Measurements from ENCODE around the gene ZNF445. TPM values are rescaled to one million over a fixed set of nuclear protein-coding genes. Genes with fewer than 3 reads are reported as not detected.

Gene ZNF445
- total RNA-seq, 2 donors from 2014 or later = 11.5 to 14.6 TPM

- TF ChIP-seq CTCF (IDR thresholded peaks at IDR 0.05) = no peak
- Histone ChIP-seq H3K9me3 (no peaks in the 10 kb centered on the region), H3K4me3 (no peak overlapping the region), H3K36me3 (peaks cover 13% of the 10 kb centered on the region), H3K4me1 (no peaks in the 10 kb centered on the region), H3K27ac (no peak overlapping the region), H3K9ac (ENCODE audit: low read depth in 2 of 2, low read length in 2 of 2) (no peak overlapping the region), H3K27me3 (no peaks in the 10 kb centered on the region)
- intact Hi-C loops (cut with DNase I) = no loop called here
- DNase-seq = no peak
Observed at GRCh38 chr3:44499149-44499898, 21.9 kb upstream of the ZNF445 start.

DNA sequence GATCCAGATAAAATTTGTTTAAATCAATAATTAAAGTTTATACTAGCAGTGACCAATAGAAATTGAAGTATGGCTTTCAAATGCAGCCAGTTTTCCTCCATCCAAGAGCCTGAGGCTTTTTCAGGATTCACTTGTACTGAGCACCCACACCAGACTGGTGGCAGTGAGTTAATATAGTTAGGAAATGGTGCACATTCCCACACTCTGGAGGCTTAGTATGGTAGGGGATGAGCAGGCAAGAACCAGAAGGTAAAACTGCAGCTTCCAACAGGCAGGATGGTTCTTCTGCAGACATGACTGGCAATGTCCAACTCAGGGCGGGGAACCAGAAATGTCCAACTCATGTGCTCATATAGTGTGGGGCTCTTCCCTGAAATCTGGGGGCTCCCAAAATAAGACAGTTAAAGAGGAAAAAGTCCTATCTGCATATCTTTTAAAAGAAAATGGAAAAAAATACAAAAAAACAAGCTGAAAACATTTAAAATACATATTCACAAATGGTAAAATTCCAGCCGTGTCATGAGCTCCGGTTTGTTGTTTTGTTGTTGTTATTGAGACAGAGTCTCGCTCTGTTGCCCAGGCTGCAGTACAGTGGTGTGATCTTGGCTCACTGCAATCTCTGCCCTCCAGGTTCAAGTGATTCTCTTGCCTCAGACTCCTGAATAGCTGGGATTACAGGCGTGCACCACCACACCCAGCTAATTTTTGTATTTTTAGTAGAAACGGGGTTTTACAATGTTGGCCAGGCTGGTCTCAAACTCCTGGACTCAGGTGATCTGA lies 18.4 kb upstream of the ZNF445 start:
- Histone ChIP-seq H3K9ac (ENCODE audit: low read depth in 2 of 2, low read length in 2 of 2) (no peak overlapping the region), H3K27me3 (no peaks in the 10 kb centered on the region), H3K36me3 (peaks cover 3% of the 10 kb centered on the region), H3K4me1 (no peaks in the 10 kb centered on the region), H3K4me3 (no peak overlapping the region), H3K27ac (no peak overlapping the region), H3K9me3 (no peaks in the 10 kb centered on the region)
- intact Hi-C loops (cut with DNase I) = no loop called here
- no peak for TF ChIP-seq CTCF (IDR thresholded peaks at IDR 0.05)
- DNase-seq = no peak

DNA sequence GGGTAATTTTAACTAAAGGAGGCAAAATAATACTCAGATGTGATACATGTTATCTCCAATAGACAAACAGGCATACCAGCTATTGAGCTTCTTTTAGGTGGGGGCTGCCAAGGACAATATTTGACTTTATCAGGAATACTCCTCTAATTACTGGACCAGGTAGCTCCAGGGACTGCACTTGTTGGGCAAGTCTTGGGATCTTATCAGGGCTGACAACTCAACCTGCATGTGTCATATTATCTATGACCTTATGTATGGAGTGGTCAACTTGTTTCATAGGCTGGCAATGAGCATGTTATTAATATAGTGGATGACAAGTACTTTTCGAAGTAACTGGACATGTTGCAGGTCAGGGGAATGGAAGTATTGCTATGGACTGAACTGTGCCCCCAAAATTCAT lies 15.0 kb upstream of the ZNF445 start:
- intact Hi-C loops (cut with DNase I) = no loop called here
- TF ChIP-seq CTCF (IDR thresholded peaks at IDR 0.05) = no peak
- Histone ChIP-seq H3K27me3 (no peaks in the 10 kb centered on the region), H3K4me1 (no peaks in the 10 kb centered on the region), H3K36me3 (no peaks in the 10 kb centered on the region), H3K27ac (no peak overlapping the region), H3K9ac (ENCODE audit: low read depth in 2 of 2, low read length in 2 of 2) (no peak overlapping the region), H3K9me3 (no peaks in the 10 kb centered on the region), H3K4me3 (no peak overlapping the region)
- DNase-seq = no peak

DNA sequence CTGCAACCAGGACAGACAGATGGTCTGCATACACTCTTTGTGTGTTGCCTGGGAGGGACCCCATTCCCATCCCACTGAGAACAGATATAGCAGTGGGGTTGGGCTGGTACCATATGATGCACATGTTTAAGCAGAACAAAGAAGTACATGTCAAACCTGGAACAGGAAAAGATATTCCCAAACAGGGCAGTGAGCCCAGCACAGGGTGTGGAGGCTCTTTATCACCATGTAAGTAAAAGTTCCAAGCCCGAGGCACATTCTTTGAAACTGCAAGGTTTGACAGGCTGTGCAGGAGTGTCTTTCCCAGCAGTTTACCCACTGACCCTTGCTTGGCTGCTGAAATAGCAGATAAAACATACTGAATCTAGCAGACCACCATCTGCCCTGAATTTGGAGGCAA lies 5.3 kb upstream of the ZNF445 start:
- no peak for DNase-seq
- Histone ChIP-seq H3K27ac (no peak overlapping the region), H3K9ac (ENCODE audit: low read depth in 2 of 2, low read length in 2 of 2) (no peak overlapping the region), H3K27me3 (no peaks in the 10 kb centered on the region), H3K9me3 (no peaks in the 10 kb centered on the region), H3K36me3 (no peaks in the 10 kb centered on the region), H3K4me3 (no peak overlapping the region), H3K4me1 (no peaks in the 10 kb centered on the region)
- TF ChIP-seq CTCF (IDR thresholded peaks at IDR 0.05) = no peak
- intact Hi-C loops (cut with DNase I) = no loop called here

DNA sequence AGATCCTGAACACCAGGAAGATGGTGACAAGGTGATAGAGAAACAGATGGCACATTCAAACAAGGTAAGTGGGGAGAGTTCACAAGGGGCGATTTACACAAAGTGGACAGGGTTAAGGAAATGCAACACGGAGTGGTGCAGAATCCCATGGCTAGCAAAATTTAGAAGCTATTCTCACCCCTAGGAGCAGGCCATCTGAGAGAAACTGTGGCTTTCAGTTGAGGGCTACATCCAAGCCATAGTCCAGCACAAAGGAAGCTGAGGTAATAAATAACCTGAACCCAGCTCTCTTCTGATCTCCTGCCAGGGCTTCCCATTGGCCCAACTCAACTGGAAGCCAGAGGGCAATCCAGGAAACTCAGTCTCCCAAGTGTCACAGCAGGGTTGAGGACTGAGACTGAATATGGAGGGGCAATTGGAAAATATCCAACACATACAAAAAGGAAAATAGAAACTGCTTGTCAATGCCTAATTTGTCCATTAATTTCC lies 1.2 kb upstream of the ZNF445 start:
- no peaks in the 10 kb centered on the region for H3K9me3 ChIP-seq
- H3K27me3 ChIP-seq = no peaks in the 10 kb centered on the region
- peaks cover 8% of the 10 kb centered on the region for H3K4me1 ChIP-seq
- no peak overlapping the region for H3K4me3 ChIP-seq
- H3K36me3 ChIP-seq = no peaks in the 10 kb centered on the region
- intact Hi-C loops (cut with DNase I) = no loop called here
- no peak for DNase-seq
- no peak overlapping the region for H3K27ac ChIP-seq
- TF ChIP-seq CTCF (IDR thresholded peaks at IDR 0.05) = no peak
- H3K9ac ChIP-seq (ENCODE audit: low read depth in 2 of 2, low read length in 2 of 2) = no peak overlapping the region
